ENCODE results near the gene H1-8.

GRCh38 chr3:129549805-129550204 lies 6.8 kb downstream of the H1-8 start:
- TF ChIP-seq POLR2A (IDR thresholded peaks at IDR 0.05) (no peak), CTCF (IDR thresholded peaks at IDR 0.05) (no peak)
